H1 (cell line): ENCODE measurements around the gene RAP1GAP. TPM values are rescaled to one million over a fixed set of nuclear protein-coding genes. Genes with fewer than 3 reads are reported as not detected.

Experiments
- CTCF ChIA-PET: fragments of 300-600 bp; sonication (Branson Sonifier 250); formaldehyde crosslinking; loops from one replicate; lab custom pipeline; 2021; ENCODE audit not compliant: partially characterized antibody; lab: Charles Lee
- POLR2A ChIA-PET: fragments of 300-600 bp; sonication (Branson Sonifier 250); formaldehyde crosslinking; loops from one replicate; lab custom pipeline; 2021; ENCODE audit warnings: inconsistent platforms; ENCODE audit not compliant: partially characterized antibody; lab: Charles Lee
- DNase-seq, 2 experiments: peaks; one replicate each; pipeline versions ENCODE4 v3.0.0 to v3.0.0-alpha.2; 2010 to 2022; ENCODE audit warnings: low spot score in 2 of 2, low read depth in 1 of 2, mixed read lengths in 1 of 2
- FAIRE-seq: peaks from 2 replicates; lab custom pipeline; 2011; peaks lifted over from hg19 to GRCh38; lab: Jason Lieb, UNC
- H2AFZ ChIP-seq: 2 replicates; pipeline ENCODE4 v1.8.1; 2012; ENCODE audit warnings: low read length, inconsistent platforms
- H2AK5ac ChIP-seq: 2 replicates; pipeline ENCODE4 v1.6.1; 2013; ENCODE audit warnings: low read depth, low read length
- H2BK120ac ChIP-seq: replicated peaks from 2 replicates; pipeline ENCODE3; 2013; ENCODE audit warnings: low read depth, low read length, inconsistent platforms
- H2BK12ac ChIP-seq: 2 replicates; pipeline ENCODE4 v1.6.1; 2013; ENCODE audit warnings: low read depth, low read length
- H2BK15ac ChIP-seq: 2 replicates; pipeline ENCODE4 v1.6.1; 2013; ENCODE audit warnings: low read length
- H2BK20ac ChIP-seq: 2 replicates; pipeline ENCODE4 v1.6.1; 2013; ENCODE audit warnings: low read length
- H2BK5ac ChIP-seq: 2 replicates; pipeline ENCODE4 v1.6.1; 2013; ENCODE audit warnings: low read depth, low read length
- H3K14ac ChIP-seq: 2 replicates; pipeline ENCODE4 v1.6.1; 2013; ENCODE audit warnings: inconsistent platforms; ENCODE audit not compliant: insufficient read length
- H3K18ac ChIP-seq: 2 replicates; pipeline ENCODE4 v1.6.1; 2013; ENCODE audit warnings: low read length; ENCODE audit errors: extremely low read depth
- H3K23ac ChIP-seq: 2 replicates; pipeline ENCODE4 v1.6.1; 2013; ENCODE audit warnings: inconsistent platforms; ENCODE audit not compliant: insufficient read length
- H3K23me2 ChIP-seq: 2 replicates; pipeline ENCODE4 v1.6.1; 2013; ENCODE audit warnings: low read depth, low read length
- H3K27ac ChIP-seq: 2 replicates; pipeline ENCODE4 v1.6.1; 2011; ENCODE audit warnings: low read depth, low read length, inconsistent platforms
- H3K27me3 ChIP-seq, 4 experiments: replicated peaks in 1 of 4; 1 replicate in 1 of 4; 2 replicates in 3 of 4; pipeline versions ENCODE4 v1.6.1 to v1.8.1; 2011 to 2013; ENCODE audit warnings: low read length in 3 of 4, mild to moderate bottlenecking in 3 of 4, inconsistent platforms in 2 of 4, mixed read lengths in 2 of 4, moderate library complexity in 1 of 4; ENCODE audit not compliant: control insufficient read depth in 3 of 4, insufficient read depth in 3 of 4; ENCODE audit errors: extremely low read depth in 1 of 4
- H3K36me3 ChIP-seq, 4 experiments: 2 replicates each; pipeline versions ENCODE4 v1.6.1 to v1.8.1; 2011 to 2013; ENCODE audit warnings: mild to moderate bottlenecking in 4 of 4, low read length in 3 of 4, moderate library complexity in 2 of 4, control low read depth in 1 of 4, inconsistent platforms in 1 of 4; ENCODE audit not compliant: insufficient read depth in 4 of 4, control insufficient read depth in 2 of 4
- H3K4ac ChIP-seq: replicated peaks from 2 replicates; pipeline ENCODE3; 2013; ENCODE audit warnings: low read length, low read depth, mixed read lengths, inconsistent platforms; ENCODE audit not compliant: insufficient read length
- H3K4me1 ChIP-seq, 4 experiments: replicated peaks in 1 of 4; 1 replicate in 1 of 4; 2 replicates in 3 of 4; pipeline versions ENCODE4 v1.6.1 to v1.8.1; 2011 to 2013; ENCODE audit warnings: low read length in 3 of 4, inconsistent platforms in 2 of 4, mixed read lengths in 1 of 4; ENCODE audit not compliant: insufficient read depth in 4 of 4, control insufficient read depth in 3 of 4
- H3K4me2 ChIP-seq, 2 experiments: 2 replicates each; pipeline versions ENCODE4 v1.6.1 to v1.8.1; 2011 to 2013; ENCODE audit warnings: low read depth in 2 of 2, low read length in 2 of 2, control low read depth in 1 of 2, inconsistent platforms in 1 of 2, mild to moderate bottlenecking in 1 of 2; ENCODE audit not compliant: insufficient read depth in 1 of 2
- H3K4me3 ChIP-seq, 4 experiments: fragments of 200-600, 300-600 bp in 1 of 4; sonication (generic), shearing (Covaris generic), sonication (Bioruptor Twin) in 1 of 4; 2 replicates each; pipeline versions ENCODE4 v1.5.1 to v1.8.1; 2011 to 2016; ENCODE audit warnings: low read length in 4 of 4, low read depth in 3 of 4, control low read depth in 2 of 4, inconsistent platforms in 2 of 4, mild to moderate bottlenecking in 2 of 4, mixed read lengths in 1 of 4, moderate library complexity in 1 of 4; ENCODE audit not compliant: insufficient read depth in 2 of 4; ENCODE audit errors: extremely low read depth in 1 of 4
- H3K56ac ChIP-seq: replicated peaks from 2 replicates; pipeline ENCODE3; 2013; ENCODE audit warnings: low read depth, mild to moderate bottlenecking, mixed read lengths, low read length, inconsistent platforms; ENCODE audit not compliant: insufficient read length
- H3K79me1 ChIP-seq: 2 replicates; pipeline ENCODE4 v1.6.1; 2013; ENCODE audit warnings: low read depth, low read length, control low read depth
- H3K79me2 ChIP-seq, 2 experiments: 2 replicates each; pipeline versions ENCODE4 v1.6.1 to v1.8.1; 2012 to 2013; ENCODE audit warnings: low read length in 2 of 2, mild to moderate bottlenecking in 2 of 2, inconsistent platforms in 1 of 2; ENCODE audit not compliant: insufficient read depth in 2 of 2, control insufficient read depth in 1 of 2
- H3K9ac ChIP-seq, 4 experiments: replicated peaks in 1 of 4; 1 replicate in 1 of 4; 2 replicates in 3 of 4; pipeline versions ENCODE4 v1.6.1 to v1.8.1; 2011 to 2013; ENCODE audit warnings: low read depth in 3 of 4, low read length in 3 of 4, control low read depth in 2 of 4, mild to moderate bottlenecking in 2 of 4, moderate library complexity in 2 of 4, inconsistent platforms in 1 of 4; ENCODE audit errors: extremely low read depth in 1 of 4
- H3K9me3 ChIP-seq, 2 experiments: 2 replicates each; pipeline versions ENCODE4 v1.6.1 to v1.8.1; 2012 to 2013; ENCODE audit warnings: mild to moderate bottlenecking in 2 of 2, moderate library complexity in 2 of 2, control low read depth in 1 of 2, inconsistent platforms in 1 of 2, low read depth in 1 of 2, low read length in 1 of 2, mixed read lengths in 1 of 2; ENCODE audit not compliant: insufficient read depth in 2 of 2
- H4K20me1 ChIP-seq, 2 experiments: replicated peaks in 1 of 2; 2 replicates each; pipeline versions ENCODE3 to v1.8.1; 2011 to 2013; ENCODE audit warnings: inconsistent platforms in 2 of 2, low read length in 2 of 2, mild to moderate bottlenecking in 1 of 2; ENCODE audit not compliant: insufficient read depth in 2 of 2, control insufficient read depth in 1 of 2
- H4K5ac ChIP-seq: 2 replicates; pipeline ENCODE4 v1.6.1; 2013; ENCODE audit warnings: low read length, low read depth, mixed read lengths, inconsistent platforms; ENCODE audit not compliant: insufficient read length
- H4K8ac ChIP-seq: 2 replicates; pipeline ENCODE4 v1.8.0; 2013; ENCODE audit warnings: mild to moderate bottlenecking, moderate library complexity, low read length, inconsistent platforms; ENCODE audit not compliant: insufficient read depth; ENCODE audit errors: extremely low read depth
- H4K91ac ChIP-seq: replicated peaks from 2 replicates; pipeline ENCODE3; 2013; ENCODE audit warnings: low read length, mixed read lengths, inconsistent platforms; ENCODE audit not compliant: insufficient read length
- BACH1 ChIP-seq: IDR thresholded peaks from 2 replicates; pipeline ENCODE4 v1.6.1; 2012; ENCODE audit warnings: low read length, improper control_type of control experiment
- CHD1 ChIP-seq: IDR thresholded peaks from 2 replicates; pipeline ENCODE4 v1.6.1; 2012; ENCODE audit warnings: low read depth, low read length, improper control_type of control experiment
- CHD2 ChIP-seq: IDR thresholded peaks from 2 replicates; pipeline ENCODE4 v1.6.1; 2012; ENCODE audit warnings: low read length, improper control_type of control experiment
- EGR1 ChIP-seq: IDR thresholded peaks from 2 replicates; pipeline ENCODE4 v1.6.1; 2011; ENCODE audit warnings: low read depth, low read length, borderline replicate concordance
- EZH2 ChIP-seq: fragments of 200-600 bp; sonication (generic); IDR thresholded peaks from 2 replicates; pipeline ENCODE4 v1.7.1; 2012; ENCODE audit warnings: low read depth, mild to moderate bottlenecking, moderate library complexity, low read length, inconsistent platforms; ENCODE audit not compliant: severe bottlenecking
- GABPA ChIP-seq: IDR thresholded peaks from 2 replicates; pipeline ENCODE4 v1.6.1; 2011; ENCODE audit warnings: mild to moderate bottlenecking, low read length, moderate library complexity, borderline replicate concordance; ENCODE audit not compliant: insufficient read depth
- SIRT6 ChIP-seq: IDR thresholded peaks from one replicate; pipeline ENCODE4 v1.7.1; 2012; ENCODE audit warnings: low read length, inconsistent platforms
- SP4 ChIP-seq: IDR thresholded peaks from 2 replicates; pipeline ENCODE4 v1.6.1; 2012; ENCODE audit warnings: low read length, inconsistent platforms
- WGBS, 2 experiments: shearing (Covaris generic) in 1 of 2; methylation state at CpG; one replicate each; pipeline versions ENCODE4 v1.1.6 to v1.1.7; 2013 to 2015; ENCODE audit warnings: low lambda C conversion rate in 2 of 2, mixed read lengths in 2 of 2, inconsistent platforms in 1 of 2, low coverage in 1 of 2, missing lambda C conversion rate in 1 of 2; ENCODE audit not compliant: insufficient replicate concordance in 2 of 2, insufficient coverage in 1 of 2, insufficient read length in 1 of 2; ENCODE audit errors: extremely low coverage in 1 of 2, missing lambda C conversion rate in 1 of 2; 5-methylcytosine and 5-hydroxymethylcytosine counted together
- polyA plus RNA-seq, 7 experiments: library from polyadenylated mRNA; depleted of rRNA in 3 of 7; stranded (reverse) in 5 of 7; unstranded in 2 of 7; fragments of >200 nt in 5 of 7; fragments of 200-250 nt in 2 of 7; gene quantifications; 1 replicate in 5 of 7; 2 replicates in 1 of 7; 4 replicates in 1 of 7; pipeline versions ENCODE4 v1.2.1 to v1.2.3, GENCODE V29; 2011 to 2013; ENCODE audit warnings: missing spikeins in 2 of 7, mixed read lengths in 2 of 7
- total RNA-seq: library from RNA; stranded (reverse); fragmentation: NEBNext Ultra II Directional; extraction: Animal tissue kit (Norgen Biotek cat#: 25700); gene quantifications from 2 replicates; pipeline ENCODE4 v1.2.1, GENCODE V29; 2021
- TF ChIP-seq, protein P1 (sequence below): IDR thresholded peaks from 2 replicates; pipeline ENCODE4 v1.6.1; 2012; ENCODE audit warnings: inconsistent platforms
- TF ChIP-seq, protein P2 (sequence below): IDR thresholded peaks from 2 replicates; pipeline ENCODE4 v1.6.1; 2011; ENCODE audit warnings: low read length, improper control_type of control experiment

RAP1GAP gene
- total and polyA plus RNA-seq, 2 of the 8 experiments (the other 6 are each of a cell fraction or from before 2014, with no cell fraction given), result 8.4 TPM

DNA sequence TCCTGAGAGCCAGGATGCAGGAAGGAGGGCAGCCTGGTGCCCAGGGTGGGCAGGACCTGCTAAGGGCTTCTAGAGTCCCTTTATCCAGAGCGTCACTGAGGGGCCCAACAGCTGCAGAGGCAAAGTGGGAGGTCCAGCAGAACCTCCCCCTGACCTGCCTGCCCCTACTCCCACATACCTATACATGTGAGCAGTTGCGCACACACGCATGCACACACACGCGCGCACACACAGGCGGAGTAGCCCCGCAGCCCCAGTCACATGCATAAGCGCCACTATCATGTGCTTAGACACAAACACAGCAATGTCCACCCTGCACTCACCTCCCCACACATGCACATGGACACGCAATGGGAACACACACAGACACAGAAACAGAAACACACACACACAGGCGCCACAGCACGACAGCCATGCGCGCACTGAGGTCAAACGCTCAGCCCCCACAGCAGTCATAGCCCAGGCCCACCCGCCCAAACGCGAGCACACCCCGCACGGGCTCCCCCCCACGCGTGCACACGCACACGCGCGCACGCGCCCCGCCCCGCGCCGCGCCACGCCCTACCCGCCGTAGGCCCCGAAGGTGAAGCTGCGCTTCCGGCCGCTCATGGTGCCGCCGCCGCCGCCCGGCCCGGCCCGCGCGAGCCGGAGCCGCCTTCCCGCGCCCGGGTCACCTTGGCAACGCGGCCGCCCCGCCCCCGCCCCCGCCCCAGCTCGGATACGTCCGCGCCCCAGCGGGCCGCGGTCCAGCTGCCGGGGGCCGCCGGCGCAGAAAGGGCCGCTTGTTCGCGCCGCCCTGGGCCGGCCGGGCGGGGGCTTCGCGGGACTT, 17.7 kb downstream of the RAP1GAP start:
- Histone ChIP-seq H3K4me2 (peak overlapping the region; percentile 89 to 100), H3K56ac (no peak overlapping the region), H2BK12ac (peak overlapping the region; percentile 72; the same call in 1 of the 2 replicates), H3K14ac (no peak overlapping the region), H4K20me1 (peaks cover 0 to 2% of the 10 kb centered on the region in 2 experiments), H2BK5ac (no peak overlapping the region), H2BK20ac (no peak overlapping the region), H4K8ac (no peak overlapping the region), H3K27ac (no peak overlapping the region), H3K9ac (peak overlapping the region in 3 of 4 experiments; percentile 16 to 74 (median 51); a peak in 4 of 7 replicates), H2BK15ac (0 out of 2 replicates have a peak overlapping the region, but pooled peaks have one; percentile 29), H3K27me3 (peaks cover 0 to 16% (median 8%) of the 10 kb centered on the region in 4 experiments; a peak in 3 of 7 replicates), H2AK5ac (no peak overlapping the region; the same call in 1 of the 2 replicates), H2BK120ac (no peak overlapping the region), H3K4ac (no peak overlapping the region), H3K79me1 (no peaks in the 10 kb centered on the region; the same call in 1 of the 2 replicates), H4K5ac (no peak overlapping the region), H3K18ac (peak overlapping the region; percentile 55; the same call in 1 of the 2 replicates), H3K4me3 (peak overlapping the region; percentile 50 to 67 (median 56)), H3K4me1 (peaks cover 0 to 19% (median 9%) of the 10 kb centered on the region in 4 experiments; a peak in 6 of 7 replicates), H3K9me3 (no peaks in the 10 kb centered on the region), H3K23ac (no peak overlapping the region), H4K91ac (peak overlapping the region; percentile 12), H3K23me2 (peaks cover 7% of the 10 kb centered on the region; the same call in 1 of the 2 replicates), H3K79me2 (no peaks in the 10 kb centered on the region), H2AFZ (peak overlapping the region; percentile 41; the same call in 1 of the 2 replicates), H3K36me3 (no peaks in the 10 kb centered on the region)
- ChIA-PET POLR2A (interaction anchor here (0.6 to 1.1 kb wide), 6 partner anchors 13 to 800 kb away, joined by 3 to 7 read pairs (median 3); no protein-coding TSS in a partner anchor), CTCF (interaction anchor here (0.8 to 1.0 kb wide), 2 partner anchors 28 to 49 kb away, joined by 3 to 4 read pairs; no protein-coding TSS in a partner anchor)
- 21% methylated on average over 32 of the region's 80 CpGs; no CpG with 5 or more reads in 1 of the 2 experiments for WGBS, 2 experiments
- FAIRE-seq, result no peak
- DNase-seq, result no peak
- TF ChIP-seq, protein P1, sequence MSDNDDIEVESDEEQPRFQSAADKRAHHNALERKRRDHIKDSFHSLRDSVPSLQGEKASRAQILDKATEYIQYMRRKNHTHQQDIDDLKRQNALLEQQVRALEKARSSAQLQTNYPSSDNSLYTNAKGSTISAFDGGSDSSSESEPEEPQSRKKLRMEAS, result 0 out of 2 replicates have a peak, but pooled peaks have one; percentile 9
- no peak for TF ChIP-seq SIRT6
- no peak for TF ChIP-seq CHD1
- TF ChIP-seq BACH1, result peak; percentile 51; the same call in 1 of the 2 replicates
- TF ChIP-seq CHD2, result no peak
- no peak for TF ChIP-seq SP4
- no peak for TF ChIP-seq GABPA
- TF ChIP-seq EGR1, result peak; percentile 66; the same call in 1 of the 2 replicates
- no peak for TF ChIP-seq EZH2
- TF ChIP-seq, protein P2, sequence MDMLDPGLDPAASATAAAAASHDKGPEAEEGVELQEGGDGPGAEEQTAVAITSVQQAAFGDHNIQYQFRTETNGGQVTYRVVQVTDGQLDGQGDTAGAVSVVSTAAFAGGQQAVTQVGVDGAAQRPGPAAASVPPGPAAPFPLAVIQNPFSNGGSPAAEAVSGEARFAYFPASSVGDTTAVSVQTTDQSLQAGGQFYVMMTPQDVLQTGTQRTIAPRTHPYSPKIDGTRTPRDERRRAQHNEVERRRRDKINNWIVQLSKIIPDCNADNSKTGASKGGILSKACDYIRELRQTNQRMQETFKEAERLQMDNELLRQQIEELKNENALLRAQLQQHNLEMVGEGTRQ, result no peak
